ENCODE results near the gene CIDEA. TPM values are rescaled to one million over a fixed set of nuclear protein-coding genes. Genes with fewer than 3 reads are reported as not detected.

The CIDEA gene
- total and polyA plus RNA-seq, 7 donors: 0.38 to 2.7 (median 0.72) TPM; not detected in 3

DNA sequence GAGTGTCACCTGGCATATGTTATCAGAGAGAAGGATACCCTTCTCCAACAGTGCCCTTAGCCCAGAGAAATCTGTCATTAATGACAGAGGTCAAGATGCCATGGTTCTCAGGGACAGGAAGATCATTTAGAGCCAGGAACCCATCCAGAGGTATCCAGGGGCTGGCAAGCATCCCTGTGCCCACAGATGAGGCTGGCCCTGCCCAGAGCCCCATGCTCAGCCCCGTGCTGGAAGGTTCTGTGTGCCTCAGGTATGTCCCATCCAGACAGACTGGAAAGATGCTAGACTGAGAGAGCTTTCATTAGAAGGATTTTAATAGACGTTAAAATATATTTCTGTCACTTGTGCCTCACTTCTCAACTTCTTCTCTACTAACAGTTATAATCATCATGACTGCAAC, 45.7 kb downstream of the CIDEA start:
- WGBS, 3 donors: 75 to 81% (median 79%) methylated on average over 2 of the region's 2 CpGs
- no peak overlapping the region for H3K27ac ChIP-seq
- H3K4me3 ChIP-seq: no peak overlapping the region
- no peaks in the 10 kb centered on the region for H3K4me1 ChIP-seq
- intact Hi-C loops (cut with DNase I): no loop called here
- no peaks in the 10 kb centered on the region for H3K27me3 ChIP-seq (ENCODE audit: insufficient read depth in 3 of 3, low read length in 2 of 3)
- ATAC-seq: no peak
- H3K9me3 ChIP-seq: no peaks in the 10 kb centered on the region
- DNase-seq: no peak
- H3K36me3 ChIP-seq (ENCODE audit: insufficient read depth in 1 of 2, low read depth in 1 of 2): no peaks in the 10 kb centered on the region
- TF ChIP-seq, protein P1, sequence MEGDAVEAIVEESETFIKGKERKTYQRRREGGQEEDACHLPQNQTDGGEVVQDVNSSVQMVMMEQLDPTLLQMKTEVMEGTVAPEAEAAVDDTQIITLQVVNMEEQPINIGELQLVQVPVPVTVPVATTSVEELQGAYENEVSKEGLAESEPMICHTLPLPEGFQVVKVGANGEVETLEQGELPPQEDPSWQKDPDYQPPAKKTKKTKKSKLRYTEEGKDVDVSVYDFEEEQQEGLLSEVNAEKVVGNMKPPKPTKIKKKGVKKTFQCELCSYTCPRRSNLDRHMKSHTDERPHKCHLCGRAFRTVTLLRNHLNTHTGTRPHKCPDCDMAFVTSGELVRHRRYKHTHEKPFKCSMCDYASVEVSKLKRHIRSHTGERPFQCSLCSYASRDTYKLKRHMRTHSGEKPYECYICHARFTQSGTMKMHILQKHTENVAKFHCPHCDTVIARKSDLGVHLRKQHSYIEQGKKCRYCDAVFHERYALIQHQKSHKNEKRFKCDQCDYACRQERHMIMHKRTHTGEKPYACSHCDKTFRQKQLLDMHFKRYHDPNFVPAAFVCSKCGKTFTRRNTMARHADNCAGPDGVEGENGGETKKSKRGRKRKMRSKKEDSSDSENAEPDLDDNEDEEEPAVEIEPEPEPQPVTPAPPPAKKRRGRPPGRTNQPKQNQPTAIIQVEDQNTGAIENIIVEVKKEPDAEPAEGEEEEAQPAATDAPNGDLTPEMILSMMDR (IDR thresholded peaks at IDR 0.05): no peak

DNA sequence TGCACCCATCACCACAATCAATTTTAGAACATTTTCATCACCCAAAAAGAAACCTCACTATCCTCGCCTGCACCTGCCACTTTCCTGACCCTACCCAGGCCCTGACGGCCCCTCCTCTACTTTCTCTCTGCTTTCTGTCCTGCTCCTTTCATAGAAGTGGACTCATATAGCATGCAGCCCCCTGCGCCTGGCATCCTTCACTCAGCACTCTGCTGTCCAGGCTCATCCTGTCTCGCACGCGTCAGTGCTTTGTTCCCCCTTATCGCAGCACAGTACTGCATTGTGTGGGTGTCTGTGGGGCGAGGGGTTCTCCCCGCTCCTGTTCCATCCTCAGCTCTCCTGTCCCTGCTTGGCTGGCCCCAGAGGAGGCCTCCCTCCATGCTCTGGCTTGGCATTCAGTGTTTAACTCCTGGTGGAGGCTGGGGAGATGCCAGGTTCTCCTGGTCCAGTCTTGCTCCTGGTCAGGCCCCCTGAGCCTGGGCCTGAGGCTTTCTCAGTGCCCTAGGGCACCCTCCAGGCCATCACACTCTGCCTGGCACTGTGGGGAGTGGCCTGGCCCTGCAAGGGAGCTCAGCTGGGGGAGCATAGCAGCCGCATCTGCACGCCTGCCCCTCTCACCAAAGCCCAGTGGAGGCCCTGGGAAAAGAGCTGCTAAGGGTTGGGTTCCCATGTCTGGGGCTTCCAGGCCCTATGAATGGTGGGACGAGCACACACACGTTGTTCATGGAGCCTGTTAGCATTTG, 47.3 kb downstream of the CIDEA start:
- DNase-seq: no peak
- peaks cover 0 to 13% (median 2%) of the 10 kb centered on the region in 3 donors for H3K27me3 ChIP-seq (ENCODE audit: insufficient read depth in 3 of 3, low read length in 2 of 3)
- no peaks in the 10 kb centered on the region for H3K4me1 ChIP-seq
- H3K27ac ChIP-seq: no peak overlapping the region
- 87 to 91% (median 89%) methylated on average over 13 of the region's 13 CpGs for WGBS, 3 donors
- ATAC-seq: no peak
- H3K4me3 ChIP-seq: no peak overlapping the region
- H3K36me3 ChIP-seq (ENCODE audit: insufficient read depth in 1 of 2, low read depth in 1 of 2): no peaks in the 10 kb centered on the region
- H3K9me3 ChIP-seq: no peaks in the 10 kb centered on the region
- TF ChIP-seq, protein P1 (IDR thresholded peaks at IDR 0.05): no peak
- intact Hi-C loops (cut with DNase I): no loop called here

DNA sequence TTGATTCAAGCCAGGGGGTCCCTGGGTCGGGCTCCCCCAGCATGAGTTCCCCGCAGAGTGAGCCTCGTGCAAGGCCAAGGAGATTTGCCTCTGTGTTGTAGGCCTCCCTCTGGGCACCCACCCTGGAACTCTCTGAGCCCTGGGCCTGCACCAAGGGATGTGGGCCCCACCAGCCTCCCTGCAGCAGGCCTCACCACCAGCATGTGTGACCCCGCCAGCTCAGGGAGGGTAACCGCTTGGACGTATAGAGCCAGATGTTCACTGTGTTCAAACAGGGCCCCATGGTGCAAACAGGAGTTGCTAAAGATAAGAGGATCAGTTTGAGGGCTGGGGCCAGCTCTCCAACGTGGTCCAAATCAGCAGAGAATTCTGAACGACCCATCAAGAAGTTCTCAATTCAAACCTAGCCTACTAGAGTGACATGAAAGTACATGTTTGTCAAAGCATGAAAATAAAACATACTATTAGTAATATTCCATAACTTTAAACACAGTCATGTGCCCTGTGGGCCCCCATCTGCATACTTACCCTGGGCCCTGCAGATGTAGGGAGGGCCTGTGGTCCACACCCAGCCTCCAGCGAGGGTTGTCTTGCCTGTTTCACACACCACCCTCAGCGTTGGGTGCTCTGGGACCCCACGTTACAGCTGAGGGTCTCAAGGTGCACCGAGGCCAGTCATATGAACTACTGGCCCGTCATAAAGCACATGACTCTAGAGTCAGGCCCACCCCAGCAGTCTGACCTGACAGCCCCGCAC, 48.4 kb downstream of the CIDEA start:
- intact Hi-C loops (cut with DNase I): no loop called here
- TF ChIP-seq, protein P1 (IDR thresholded peaks at IDR 0.05): no peak
- no peak for DNase-seq

DNA sequence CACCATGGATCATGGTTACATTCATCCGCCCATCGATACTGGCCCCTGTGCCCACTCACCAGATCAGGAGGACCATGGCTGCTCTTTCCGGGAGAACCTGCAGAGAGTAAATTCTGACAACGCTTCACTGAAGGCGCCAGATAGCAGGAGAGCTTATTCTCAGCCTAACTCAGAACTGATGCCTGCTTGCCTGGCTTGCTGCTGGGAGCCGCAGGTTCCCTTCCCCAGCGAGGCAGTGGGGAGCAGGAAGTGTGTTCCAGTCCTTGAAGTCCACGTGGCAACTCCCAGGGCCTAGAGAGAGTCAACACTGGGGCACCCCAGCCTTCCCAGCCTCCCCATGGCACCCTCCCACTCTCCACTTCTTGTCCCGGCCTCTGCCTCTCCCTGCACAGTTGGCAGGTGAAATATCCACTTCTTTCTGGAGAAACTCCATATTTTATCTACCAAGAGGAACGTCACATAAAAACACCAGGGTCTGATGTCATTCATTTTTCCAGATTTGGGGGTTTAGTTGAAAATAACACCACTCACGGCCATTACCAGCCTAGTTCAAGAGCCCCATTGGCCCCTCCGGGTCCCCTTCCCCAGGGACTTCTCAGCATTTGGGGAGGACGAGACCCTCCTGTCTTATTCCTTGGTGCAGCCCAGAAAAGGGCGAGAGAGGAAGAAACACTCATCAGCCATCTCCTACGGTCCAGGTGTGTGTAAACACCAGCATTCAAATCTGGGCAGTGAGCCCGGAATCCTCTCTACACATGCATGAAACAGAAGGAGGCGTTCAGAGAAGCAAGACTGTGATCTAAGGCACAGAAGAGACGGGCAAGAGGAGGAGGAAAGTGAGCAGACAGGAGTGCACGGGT, 50.4 kb downstream of the CIDEA start:
- Histone ChIP-seq H3K4me3 (no peak overlapping the region), H3K4me1 (no peaks in the 10 kb centered on the region), H3K9me3 (no peaks in the 10 kb centered on the region), H3K27me3 (ENCODE audit: insufficient read depth in 3 of 3, low read length in 2 of 3) (peaks cover 0 to 41% (median 5%) of the 10 kb centered on the region in 3 donors), H3K36me3 (ENCODE audit: insufficient read depth in 1 of 2, low read depth in 1 of 2) (no peaks in the 10 kb centered on the region), H3K27ac (no peak overlapping the region)
- intact Hi-C loops (cut with DNase I): no loop called here
- ATAC-seq (no peak), DNase-seq (no peak)
- WGBS, 3 donors: 81 to 87% (median 83%) methylated on average over 18 to 19 of the region's 19 CpGs
- TF ChIP-seq, protein P1 (IDR thresholded peaks at IDR 0.05): no peak

More for the DNA sequence above, 48.4 kb downstream of the CIDEA start:
- Histone ChIP-seq H3K9me3 (no peaks in the 10 kb centered on the region), H3K4me1 (no peaks in the 10 kb centered on the region), H3K27ac (no peak overlapping the region), H3K4me3 (no peak overlapping the region), H3K27me3 (ENCODE audit: insufficient read depth in 3 of 3, low read length in 2 of 3) (peaks cover 0 to 24% (median 5%) of the 10 kb centered on the region in 3 donors), H3K36me3 (ENCODE audit: insufficient read depth in 1 of 2, low read depth in 1 of 2) (no peaks in the 10 kb centered on the region)
- WGBS, 3 donors: 84 to 88% (median 86%) methylated on average over 14 of the region's 14 CpGs
- no peak for ATAC-seq

Data from psoas muscle (tissue), 8 donors.